GM19324 (cell line): ENCODE results near the gene HDAC4.

Source experiments
- ATAC-seq: cut with Tn5 transposase; IDR thresholded peaks from one replicate; pipeline ENCODE4 v1.9.1; 2021; ENCODE audit warnings: mild to moderate bottlenecking, moderate library complexity; ENCODE audit not compliant: unreplicated experiment, low FRiP score

Gene HDAC4

DNA sequence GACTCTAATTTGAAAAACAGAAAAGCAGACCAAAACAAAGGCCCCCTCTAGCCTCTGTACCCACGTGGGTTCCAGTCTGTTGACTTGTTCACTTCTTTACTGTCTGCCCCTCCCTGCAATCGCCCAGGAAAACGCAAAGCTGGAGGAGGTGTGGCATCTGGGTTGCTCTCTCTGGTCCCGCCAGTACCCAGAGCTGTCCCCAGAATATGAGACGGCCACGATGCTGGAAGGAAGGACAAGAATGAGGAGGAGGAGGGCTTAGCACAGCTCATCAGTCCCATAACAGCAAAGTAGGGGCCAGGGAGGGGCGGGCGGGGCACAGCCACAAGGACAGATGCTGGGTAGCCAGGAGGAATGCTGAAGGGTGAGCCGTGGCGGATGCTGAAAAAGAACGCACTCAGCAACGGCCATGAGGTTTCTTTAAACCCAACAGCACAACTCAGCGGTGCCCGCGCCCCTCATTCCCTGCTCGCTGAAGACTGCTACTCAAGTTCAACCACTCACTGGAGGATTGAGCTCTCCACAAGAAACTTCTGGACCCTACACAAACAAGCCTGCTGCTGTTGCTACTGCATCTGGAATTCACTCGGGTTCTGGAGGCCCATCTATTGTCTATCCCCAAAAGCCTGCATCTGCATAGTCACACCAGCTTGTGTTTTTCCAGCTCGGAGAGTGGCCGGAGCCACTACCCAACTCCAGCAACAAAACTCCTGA is 187.7 kb downstream of the HDAC4 start:
- ATAC-seq = no peak

DNA sequence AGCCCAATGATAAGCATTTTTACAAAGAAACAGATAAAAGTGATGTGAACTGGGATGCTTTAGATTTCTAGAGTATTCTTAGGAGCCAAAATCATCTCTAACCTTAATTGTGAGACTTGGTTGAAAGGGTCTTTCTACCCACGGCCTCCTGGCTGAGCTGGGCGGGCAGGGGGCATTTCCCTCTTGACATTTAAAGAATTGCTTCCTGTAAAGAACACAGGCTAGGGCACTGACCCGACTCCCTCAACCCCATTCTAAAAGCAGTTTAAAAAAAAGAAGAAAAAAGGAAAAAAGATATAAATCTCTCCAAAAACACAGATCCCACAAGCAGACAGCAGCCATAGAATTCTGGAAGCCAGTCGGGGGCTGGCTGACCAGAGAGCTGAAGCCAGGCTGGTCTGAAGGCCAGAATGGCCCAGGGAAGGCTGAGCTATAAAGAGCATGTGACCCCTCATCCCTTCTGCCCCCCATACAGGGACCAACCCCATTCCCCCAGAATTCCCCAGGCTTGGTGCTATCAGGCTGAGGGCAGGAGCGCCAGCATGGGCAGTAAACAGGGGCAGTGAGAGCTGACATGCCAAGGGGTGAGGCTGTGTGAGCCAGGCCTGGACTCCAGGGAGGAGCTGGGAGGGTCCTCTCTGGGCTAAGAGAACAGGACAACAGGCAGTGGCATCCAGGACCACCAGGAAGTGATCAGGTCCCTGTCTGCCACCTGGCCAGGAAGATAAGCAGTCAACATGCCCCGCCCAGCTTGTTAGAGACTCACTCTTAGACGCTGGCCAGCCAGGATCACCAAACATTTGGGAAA is 188.5 kb downstream of the HDAC4 start:
- ATAC-seq = no peak

- ATAC-seq = no peak
These were observed 189.3 kb downstream of the HDAC4 start for GRCh38 chr2:239211396-239212094.

- no peak for ATAC-seq
These were observed 191.0 kb downstream of the HDAC4 start for GRCh38 chr2:239209783-239210182.

DNA sequence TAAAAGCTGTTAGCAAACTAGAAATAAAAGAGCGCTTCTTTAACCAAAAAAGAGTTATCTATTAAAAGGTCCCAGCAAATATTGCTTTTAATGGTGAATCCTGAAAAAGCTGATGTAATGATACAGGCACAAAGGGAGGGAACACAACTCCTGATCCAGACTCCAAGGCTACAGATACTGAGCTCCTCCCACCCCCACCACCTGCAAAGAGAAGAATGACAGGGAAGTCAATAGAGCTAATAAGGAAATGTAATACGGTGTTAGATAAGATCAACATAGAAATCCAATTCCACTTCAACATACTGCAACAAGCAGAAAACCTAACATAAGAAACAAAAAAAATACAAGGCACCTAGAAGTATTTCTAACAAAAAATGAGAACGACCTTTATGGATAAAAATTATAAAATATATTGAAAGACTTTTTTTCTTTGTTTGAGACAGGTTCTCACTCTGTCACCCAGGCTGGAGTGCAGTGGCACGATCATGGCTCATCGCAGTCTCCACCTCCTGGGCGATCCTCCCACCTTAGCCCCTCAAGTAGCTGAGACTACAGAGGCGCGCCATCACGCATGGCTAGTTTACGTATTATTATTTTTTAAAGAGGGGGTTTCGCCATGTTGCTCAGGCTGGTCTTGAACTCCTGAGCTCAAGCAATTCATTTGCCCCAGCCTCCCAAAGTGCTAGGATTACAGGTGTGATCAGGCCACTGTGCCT is 192.2 kb downstream of the HDAC4 start:
- no peak for ATAC-seq

DNA sequence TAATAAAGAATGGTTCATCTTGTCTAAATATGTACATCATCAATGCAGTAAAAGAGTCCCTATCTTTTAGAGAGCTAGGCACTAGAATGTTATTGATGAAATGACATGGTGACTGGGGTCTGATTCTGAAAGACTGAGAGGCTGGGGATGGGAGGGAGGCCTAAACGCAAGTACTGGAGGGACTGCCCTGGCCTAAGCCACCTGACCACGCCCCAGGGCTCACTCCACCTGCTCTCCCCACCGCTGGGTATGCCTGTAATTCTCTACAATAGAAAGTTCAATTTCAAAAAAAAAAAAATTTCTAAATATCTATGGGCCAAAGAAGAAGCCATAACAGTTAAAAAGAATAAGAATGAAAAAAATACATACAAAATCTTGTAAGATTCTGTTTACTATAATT is 194.0 kb downstream of the HDAC4 start:
- ATAC-seq = no peak

DNA sequence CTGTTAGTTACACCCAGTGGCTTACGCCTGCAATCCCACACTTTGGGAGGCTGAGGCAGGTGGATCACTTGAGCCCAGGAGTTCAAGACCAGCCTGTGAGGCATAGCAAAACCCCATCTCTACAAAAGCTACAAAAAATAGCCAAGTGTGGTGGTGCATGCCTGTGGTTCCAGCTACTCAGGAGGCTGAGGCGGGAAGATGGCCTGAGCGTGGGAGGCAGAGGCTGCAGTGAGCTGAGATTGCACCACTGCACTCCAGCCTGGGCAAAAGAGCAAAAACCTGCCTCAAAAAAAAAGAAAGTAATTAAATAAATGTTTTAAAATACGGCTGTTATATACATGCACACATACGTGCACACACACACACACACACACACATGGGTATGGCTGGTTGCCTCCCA is 194.8 kb downstream of the HDAC4 start:
- ATAC-seq = no peak

DNA sequence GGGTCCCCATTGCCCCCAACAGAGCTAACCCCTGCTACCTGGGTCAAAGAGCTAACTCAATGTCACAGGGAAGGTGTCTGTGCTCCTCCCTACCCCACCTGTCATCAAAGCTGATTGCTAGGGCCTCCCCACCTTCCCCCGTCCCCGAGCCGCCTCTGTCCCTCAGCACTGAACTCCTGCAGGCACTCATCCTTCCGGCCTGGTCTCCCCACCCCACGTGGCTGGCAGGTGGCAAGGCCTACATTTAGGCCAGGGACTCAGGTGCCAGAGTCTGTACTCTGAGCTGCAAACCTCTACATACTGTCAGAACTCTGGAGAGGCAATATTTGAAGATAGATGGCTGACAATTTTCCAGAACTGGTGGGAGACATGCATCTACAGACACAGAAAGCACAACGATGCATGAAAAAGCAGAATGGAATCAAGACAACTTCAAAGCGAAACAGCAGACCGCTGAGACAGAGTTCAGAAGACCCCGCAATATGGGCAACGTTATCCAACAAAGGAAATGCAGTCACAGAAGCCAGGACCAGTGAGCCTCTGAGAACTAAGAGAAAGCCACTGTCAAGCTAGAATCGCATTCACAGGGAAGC is 195.8 kb downstream of the HDAC4 start:
- no peak for ATAC-seq

- ATAC-seq = no peak
These were observed 196.5 kb downstream of the HDAC4 start for GRCh38 chr2:239204136-239204875.

DNA sequence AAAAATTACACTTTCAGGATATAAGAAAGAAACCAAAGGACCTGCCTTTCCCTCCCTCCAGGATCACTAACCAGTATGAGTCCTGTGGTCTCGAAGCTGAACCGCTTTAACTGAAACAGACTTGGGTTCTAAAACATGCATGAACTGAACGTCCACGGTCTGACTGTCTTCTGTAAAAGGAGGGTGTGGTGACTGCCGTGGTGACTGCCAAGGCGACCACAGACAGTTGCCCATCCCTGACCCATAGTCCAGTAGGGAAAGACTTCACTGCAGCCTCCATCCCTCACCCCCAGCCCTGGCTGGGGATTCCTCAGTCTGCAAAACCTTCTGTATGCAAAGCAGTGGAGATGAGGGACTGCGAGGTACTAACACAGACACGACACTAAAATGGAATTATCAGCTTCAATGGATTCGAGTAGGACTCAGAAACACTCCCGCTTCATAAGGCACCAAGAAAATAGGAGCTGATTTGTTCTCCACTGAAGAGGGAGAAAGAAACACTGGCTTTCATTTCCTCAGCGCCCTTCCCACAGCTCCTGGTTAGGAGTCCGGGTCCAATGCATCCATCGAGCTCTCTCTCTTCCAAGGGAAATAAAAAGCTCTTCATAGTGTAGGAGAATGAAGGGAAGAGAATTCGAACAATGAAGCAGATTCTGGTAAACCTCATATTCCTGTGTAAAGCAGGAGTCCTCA is 197.2 kb downstream of the HDAC4 start:
- ATAC-seq = no peak

DNA sequence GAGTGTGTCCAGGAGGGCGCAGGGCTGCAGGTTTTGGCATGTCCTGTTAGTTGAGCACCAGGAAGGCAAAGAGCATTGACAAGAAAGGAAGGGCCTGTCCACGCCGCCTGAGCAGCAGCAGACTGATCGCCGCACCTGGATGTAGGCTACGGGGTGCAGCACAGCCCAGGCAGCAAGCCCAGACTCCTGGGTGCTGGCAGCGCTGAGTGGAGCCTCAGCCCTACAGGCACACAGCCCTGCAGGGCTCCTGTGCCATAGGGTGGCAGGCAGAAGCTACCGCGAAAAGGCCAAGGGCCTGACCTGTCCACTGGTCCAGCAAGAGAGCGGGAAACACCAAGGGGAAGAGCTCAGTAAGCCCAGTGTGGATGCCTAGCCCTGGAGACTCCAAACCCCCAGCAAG is 198.0 kb downstream of the HDAC4 start:
- no peak for ATAC-seq

GRCh38 chr2:239202343-239202742 is 198.5 kb downstream of the HDAC4 start:
- ATAC-seq = no peak

DNA sequence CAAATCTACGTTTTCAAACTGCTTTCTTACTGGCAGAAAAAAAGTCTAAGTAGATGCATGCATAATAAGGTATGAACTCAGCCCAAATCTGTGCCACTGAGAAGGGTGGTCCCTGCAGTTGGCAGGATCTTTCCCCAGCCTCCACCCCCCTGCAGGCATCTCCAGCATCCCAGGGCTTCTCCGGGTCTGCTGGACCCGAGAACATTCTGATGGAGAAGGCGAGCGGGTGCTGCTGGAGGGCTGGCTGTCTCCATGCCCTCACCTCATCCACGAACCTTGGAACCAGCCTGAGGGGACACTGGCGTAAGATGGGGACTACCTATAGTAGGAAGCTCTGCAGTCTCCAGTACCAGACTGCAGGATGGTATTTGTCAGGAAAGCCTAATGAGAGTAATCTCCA is 198.9 kb downstream of the HDAC4 start:
- no peak for ATAC-seq

- ATAC-seq = no peak
These were observed 199.3 kb downstream of the HDAC4 start for GRCh38 chr2:239201531-239201876.

DNA sequence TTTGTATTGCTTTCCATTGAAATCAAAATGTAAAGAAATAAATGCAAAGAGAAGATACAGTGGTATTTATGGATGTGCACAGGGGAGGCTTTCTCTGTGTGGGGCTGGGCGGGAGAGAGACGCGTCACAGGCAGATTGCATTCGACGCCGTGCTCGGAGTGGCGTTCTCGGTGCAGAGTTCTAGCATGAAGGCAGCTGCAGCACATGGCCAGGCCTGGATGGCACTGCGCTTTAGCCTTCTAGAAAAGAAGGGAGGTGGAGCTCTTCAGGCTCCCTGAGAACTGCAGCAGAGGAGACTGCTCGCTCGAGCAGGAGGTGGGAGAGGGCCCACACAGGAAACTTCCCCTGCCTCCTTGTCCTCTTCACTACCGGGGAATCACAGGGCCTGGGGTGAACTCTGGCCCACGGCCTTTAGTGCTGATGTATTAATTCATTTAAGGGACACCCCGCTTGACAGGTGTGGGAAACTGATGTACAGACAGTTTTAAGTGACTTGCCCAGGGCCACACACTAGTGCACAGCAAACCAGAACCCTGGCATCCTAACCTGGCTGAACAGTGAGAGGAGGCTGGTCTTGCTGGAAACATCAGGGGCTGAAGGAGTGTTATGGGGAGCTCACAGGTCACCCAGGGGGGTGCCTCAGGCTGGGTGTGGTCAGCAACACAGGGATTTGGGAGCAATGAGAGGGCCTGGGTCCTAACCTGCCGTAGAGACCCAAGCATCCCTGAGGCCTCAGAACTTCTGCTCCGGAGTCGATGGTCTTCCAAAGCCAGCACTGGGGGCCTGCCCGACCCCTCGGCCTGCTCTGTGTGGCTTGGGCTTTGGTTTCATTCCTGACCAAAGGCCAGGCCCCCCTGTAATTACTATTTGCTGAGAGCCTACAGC is 199.9 kb downstream of the HDAC4 start:
- ATAC-seq = no peak

- ATAC-seq = no peak
These were observed 201.6 kb downstream of the HDAC4 start for GRCh38 chr2:239199041-239199768.

DNA sequence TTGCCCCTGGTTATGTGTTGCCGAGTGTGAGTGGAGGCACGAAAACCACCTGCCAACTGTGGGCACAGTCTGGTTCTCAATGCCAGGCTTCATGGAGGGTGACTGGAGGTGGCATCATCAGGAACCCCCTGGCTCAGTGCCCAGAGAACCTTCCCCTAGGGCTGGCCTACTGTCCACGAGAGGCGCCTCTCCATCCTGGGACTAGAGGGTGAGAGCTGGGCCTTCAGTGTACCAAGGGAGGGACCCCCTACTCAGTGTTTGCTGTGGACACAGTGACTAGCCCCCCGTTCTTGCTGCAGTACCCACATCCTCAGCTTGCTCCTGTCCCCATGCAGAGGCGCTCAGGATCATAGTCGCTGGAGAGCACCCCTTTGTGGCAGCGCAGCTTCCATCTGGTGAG is 202.6 kb downstream of the HDAC4 start:
- ATAC-seq = no peak

GRCh38 chr2:239197146-239197545 is 203.7 kb downstream of the HDAC4 start:
- no peak for ATAC-seq
